ENCODE results near the gene SLC38A10. TPM values are rescaled to one million over a fixed set of nuclear protein-coding genes. Genes with fewer than 3 reads are reported as not detected.

The SLC38A10 gene
- total RNA-seq, 1 donor from 2014 or later, result 120 TPM

DNA sequence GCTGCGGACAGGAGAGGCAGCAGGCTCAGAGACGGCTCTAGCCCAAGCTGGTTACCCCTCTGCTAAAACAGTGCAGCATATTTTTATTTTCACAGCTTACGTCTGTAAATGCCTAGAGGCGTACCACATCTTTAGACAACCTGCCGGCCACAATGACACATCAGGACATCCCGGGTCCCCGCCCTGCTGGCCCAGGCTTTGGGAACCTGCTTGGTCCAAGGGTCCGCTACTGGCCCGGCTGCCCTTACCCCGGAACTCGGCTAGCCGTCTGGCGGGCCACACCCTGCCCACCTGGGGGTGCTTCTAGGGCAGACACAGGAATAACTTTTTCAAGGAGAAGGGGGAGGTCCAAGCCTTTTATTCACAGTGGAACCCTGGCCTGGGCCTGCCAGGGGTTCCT, 76.6 kb downstream of the SLC38A10 start:
- Mint-ChIP-seq H3K4me3 (ENCODE audit: unreplicated experiment) (no peak overlapping the region), H3K27me3 (ENCODE audit: unreplicated experiment) (no peaks in the 10 kb centered on the region), H3K36me3 (ENCODE audit: unreplicated experiment) (peaks cover 2% of the 10 kb centered on the region), H3K9me3 (ENCODE audit: unreplicated experiment) (no peaks in the 10 kb centered on the region), H3K4me1 (ENCODE audit: unreplicated experiment) (peaks cover 12% of the 10 kb centered on the region), H3K27ac (ENCODE audit: unreplicated experiment) (no peak overlapping the region)
- DNase-seq (ENCODE audit: extremely low spot score, unreplicated experiment), result no peak
- TF ChIP-seq, protein P1, sequence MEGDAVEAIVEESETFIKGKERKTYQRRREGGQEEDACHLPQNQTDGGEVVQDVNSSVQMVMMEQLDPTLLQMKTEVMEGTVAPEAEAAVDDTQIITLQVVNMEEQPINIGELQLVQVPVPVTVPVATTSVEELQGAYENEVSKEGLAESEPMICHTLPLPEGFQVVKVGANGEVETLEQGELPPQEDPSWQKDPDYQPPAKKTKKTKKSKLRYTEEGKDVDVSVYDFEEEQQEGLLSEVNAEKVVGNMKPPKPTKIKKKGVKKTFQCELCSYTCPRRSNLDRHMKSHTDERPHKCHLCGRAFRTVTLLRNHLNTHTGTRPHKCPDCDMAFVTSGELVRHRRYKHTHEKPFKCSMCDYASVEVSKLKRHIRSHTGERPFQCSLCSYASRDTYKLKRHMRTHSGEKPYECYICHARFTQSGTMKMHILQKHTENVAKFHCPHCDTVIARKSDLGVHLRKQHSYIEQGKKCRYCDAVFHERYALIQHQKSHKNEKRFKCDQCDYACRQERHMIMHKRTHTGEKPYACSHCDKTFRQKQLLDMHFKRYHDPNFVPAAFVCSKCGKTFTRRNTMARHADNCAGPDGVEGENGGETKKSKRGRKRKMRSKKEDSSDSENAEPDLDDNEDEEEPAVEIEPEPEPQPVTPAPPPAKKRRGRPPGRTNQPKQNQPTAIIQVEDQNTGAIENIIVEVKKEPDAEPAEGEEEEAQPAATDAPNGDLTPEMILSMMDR (IDR thresholded peaks at IDR 0.05), result no peak

DNA sequence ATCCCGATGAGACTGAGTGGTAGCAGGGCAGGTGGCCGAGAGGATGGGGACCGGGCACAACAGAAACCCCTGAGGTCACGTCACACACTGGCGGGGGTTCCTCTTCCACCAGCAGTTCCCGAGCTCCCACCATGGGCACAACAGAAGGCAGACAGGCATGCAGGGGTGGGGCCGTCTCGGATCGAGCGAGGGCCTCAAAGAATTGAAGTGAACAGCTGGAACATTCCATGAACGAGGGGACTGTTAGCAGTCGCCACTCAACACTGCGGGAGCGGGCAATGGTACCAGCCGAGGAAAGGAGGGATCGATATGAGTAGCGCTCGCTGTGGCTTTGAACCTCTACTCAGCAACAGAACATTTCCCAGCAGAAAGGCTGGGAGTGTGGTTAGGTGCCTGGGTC, 77.6 kb downstream of the SLC38A10 start:
- TF ChIP-seq, protein P1 (IDR thresholded peaks at IDR 0.05), result no peak
- H3K27ac Mint-ChIP-seq (ENCODE audit: unreplicated experiment), result no peak overlapping the region
- DNase-seq (ENCODE audit: extremely low spot score, unreplicated experiment), result no peak
- no peaks in the 10 kb centered on the region for H3K9me3 Mint-ChIP-seq (ENCODE audit: unreplicated experiment)
- peaks cover 2% of the 10 kb centered on the region for H3K36me3 Mint-ChIP-seq (ENCODE audit: unreplicated experiment)
- no peak overlapping the region for H3K4me3 Mint-ChIP-seq (ENCODE audit: unreplicated experiment)
- peaks cover 11% of the 10 kb centered on the region for H3K4me1 Mint-ChIP-seq (ENCODE audit: unreplicated experiment)
- no peaks in the 10 kb centered on the region for H3K27me3 Mint-ChIP-seq (ENCODE audit: unreplicated experiment)

DNA sequence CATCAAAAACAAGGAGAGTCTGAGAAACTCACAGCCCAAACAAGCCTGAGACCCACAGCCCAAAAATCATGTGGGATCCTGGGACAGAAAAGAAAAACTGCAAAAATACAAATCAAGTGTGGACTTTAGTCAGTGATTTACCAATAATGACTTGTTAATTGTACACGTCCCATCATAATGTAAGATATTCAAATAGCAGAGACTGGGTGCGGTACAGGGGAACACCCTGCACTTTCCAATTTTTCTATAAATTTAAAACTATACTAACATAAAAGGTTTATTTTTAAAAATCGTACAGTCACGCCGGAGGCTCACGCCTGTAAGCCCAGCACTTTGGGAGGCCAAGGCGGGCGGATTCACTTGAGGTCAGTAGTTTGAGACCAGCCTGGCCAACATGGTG, 81.1 kb downstream of the SLC38A10 start:
- H3K36me3 Mint-ChIP-seq (ENCODE audit: unreplicated experiment), result peaks cover under 1% of the 10 kb centered on the region
- no peaks in the 10 kb centered on the region for H3K27me3 Mint-ChIP-seq (ENCODE audit: unreplicated experiment)
- H3K4me1 Mint-ChIP-seq (ENCODE audit: unreplicated experiment), result peaks cover 3% of the 10 kb centered on the region
- no peak for DNase-seq (ENCODE audit: extremely low spot score, unreplicated experiment)
- no peak overlapping the region for H3K27ac Mint-ChIP-seq (ENCODE audit: unreplicated experiment)
- H3K9me3 Mint-ChIP-seq (ENCODE audit: unreplicated experiment), result no peaks in the 10 kb centered on the region
- no peak overlapping the region for H3K4me3 Mint-ChIP-seq (ENCODE audit: unreplicated experiment)
- TF ChIP-seq, protein P1 (IDR thresholded peaks at IDR 0.05), result no peak

DNA sequence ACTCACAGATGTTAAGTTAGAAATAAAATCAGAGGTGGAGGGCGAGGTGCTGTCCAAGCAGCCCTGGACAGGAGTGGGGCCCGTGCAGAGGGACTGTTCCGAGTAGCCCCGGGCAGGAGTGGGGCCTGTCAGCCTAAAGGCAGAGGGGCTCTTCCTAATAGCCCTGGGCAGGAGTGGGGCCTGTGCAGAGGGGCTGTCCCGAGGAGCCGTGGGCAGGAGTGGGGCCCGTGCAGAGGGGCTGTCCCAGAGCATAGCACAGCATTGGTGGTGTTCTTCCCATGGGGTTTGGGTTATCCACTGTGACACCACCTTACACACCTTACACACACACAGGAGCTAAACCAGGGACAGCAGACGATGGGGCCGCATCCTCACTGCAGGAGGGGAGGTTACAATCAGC, 82.7 kb downstream of the SLC38A10 start:
- H3K4me1 Mint-ChIP-seq (ENCODE audit: unreplicated experiment), result peaks cover 3% of the 10 kb centered on the region
- H3K9me3 Mint-ChIP-seq (ENCODE audit: unreplicated experiment), result no peaks in the 10 kb centered on the region
- DNase-seq (ENCODE audit: extremely low spot score, unreplicated experiment), result no peak
- TF ChIP-seq, protein P1 (IDR thresholded peaks at IDR 0.05), result no peak
- H3K4me3 Mint-ChIP-seq (ENCODE audit: unreplicated experiment), result no peak overlapping the region
- H3K27ac Mint-ChIP-seq (ENCODE audit: unreplicated experiment), result no peak overlapping the region
- no peaks in the 10 kb centered on the region for H3K36me3 Mint-ChIP-seq (ENCODE audit: unreplicated experiment)
- no peaks in the 10 kb centered on the region for H3K27me3 Mint-ChIP-seq (ENCODE audit: unreplicated experiment)

DNA sequence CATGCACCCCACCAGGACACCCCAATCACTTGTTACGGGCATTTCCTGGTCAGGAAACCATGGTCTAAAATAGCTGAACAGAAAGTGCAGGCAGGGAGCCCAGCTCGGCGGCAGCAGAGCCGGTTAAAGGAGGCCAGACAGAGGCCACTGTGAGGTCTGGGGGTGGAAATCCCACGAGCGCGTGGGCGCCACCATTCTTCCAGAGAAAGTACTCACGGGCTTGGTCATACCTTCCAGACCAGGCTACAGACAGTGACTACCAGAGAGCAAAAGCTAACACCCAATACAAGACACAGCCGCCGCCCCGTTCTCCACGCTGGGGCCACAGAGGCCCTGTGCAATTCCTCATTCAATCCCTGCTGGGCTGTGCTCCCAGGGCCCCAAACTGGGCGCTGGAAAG, 84.2 kb downstream of the SLC38A10 start:
- no peak for DNase-seq (ENCODE audit: extremely low spot score, unreplicated experiment)
- Mint-ChIP-seq H3K4me3 (ENCODE audit: unreplicated experiment) (no peak overlapping the region), H3K27me3 (ENCODE audit: unreplicated experiment) (no peaks in the 10 kb centered on the region), H3K9me3 (ENCODE audit: unreplicated experiment) (no peaks in the 10 kb centered on the region), H3K36me3 (ENCODE audit: unreplicated experiment) (no peaks in the 10 kb centered on the region), H3K4me1 (ENCODE audit: unreplicated experiment) (peaks cover 3% of the 10 kb centered on the region), H3K27ac (ENCODE audit: unreplicated experiment) (no peak overlapping the region)
- TF ChIP-seq, protein P1 (IDR thresholded peaks at IDR 0.05), result no peak

Measured in osteocyte (in vitro differentiated cells).